Body of pancreas (tissue), 4 donors: ENCODE results near the gene KLF6. TPM values are rescaled to one million over a fixed set of nuclear protein-coding genes. Genes with fewer than 3 reads are reported as not detected.

Experiments
- ATAC-seq: fragments of 150-250 bp; one replicate; pipeline ENCODE4 v1.9.1; 2016
- DNase-seq, 4 donors: peaks; one replicate each; pipeline ENCODE4 v3.0.0-alpha.2; 2019
- H3K27ac ChIP-seq, 4 donors: fragments of 200-600 bp; sonication (generic); 1 replicate in 3 of 4; 2 replicates in 1 of 4; pipeline versions ENCODE4 v1.5.1 to v1.6.1; 2016 to 2019; ENCODE audit warnings: mild to moderate bottlenecking in 1 of 4, mixed read lengths in 1 of 4, moderate library complexity in 1 of 4
- H3K27me3 ChIP-seq, 2 donors: fragments of 200-600 bp; sonication (generic); one replicate each; pipeline ENCODE4 v1.6.0; 2016; ENCODE audit warnings: mild to moderate bottlenecking in 1 of 2
- H3K36me3 ChIP-seq, 2 donors: fragments of 200-600 bp; sonication (generic); replicated peaks in 1 of 2; 2 replicates each; pipeline ENCODE4 v1.5.1; 2016; ENCODE audit warnings: low read depth in 2 of 2; ENCODE audit not compliant: insufficient read depth in 1 of 2
- H3K4me1 ChIP-seq: fragments of 200-600 bp; sonication (generic); one replicate; pipeline ENCODE4 v1.6.0; 2016
- H3K4me3 ChIP-seq, 2 donors: fragments of 200-600 bp; sonication (generic); 1 replicate in 1 of 2; 2 replicates in 1 of 2; pipeline ENCODE4 v1.5.1; 2016 to 2019
- H3K9me3 ChIP-seq, 3 donors: fragments of 200-600 bp; sonication (generic); 1 replicate in 2 of 3; 2 replicates in 1 of 3; pipeline ENCODE4 v1.5.1; 2016
- CTCF ChIP-seq, 7 experiments: fragments of 450-650 bp in 4 of 7; fragments of 200-600 bp in 3 of 7; sonication (generic) in 3 of 7; IDR thresholded peaks; one replicate each; pipeline ENCODE4 v1.5.1; 2016 to 2019; ENCODE audit warnings: antibody characterized with exemption in 7 of 7
- POLR2A ChIP-seq, 3 donors: fragments of 450-650 bp; IDR thresholded peaks; one replicate each; pipeline ENCODE4 v1.6.1; 2016; ENCODE audit warnings: antibody characterized with exemption in 3 of 3, mild to moderate bottlenecking in 2 of 3
- WGBS, 2 donors: methylation state at CpG; one replicate each; pipeline ENCODE4 v1.1.5; 2017; 5-methylcytosine and 5-hydroxymethylcytosine counted together
- intact Hi-C: fragments of 100-400 bp; cut with DNase I; formaldehyde crosslinking; loops from one replicate; pipeline ENCODE4 v1.15.1; 2023
- total RNA-seq, 2 donors: library from RNA; depleted of rRNA; stranded (reverse); fragments of >200 nt; gene quantifications; one replicate each; pipeline ENCODE4 v1.1.0, GENCODE V29; 2016

KLF6 gene
- total RNA-seq, 2 donors from 2014 or later: 92.1 to 294 TPM

- no peak for ATAC-seq
- H3K27me3 ChIP-seq: no peaks in the 10 kb centered on the region
- no peak overlapping the region for H3K4me3 ChIP-seq
- no peaks in the 10 kb centered on the region for H3K9me3 ChIP-seq
- intact Hi-C loops: no loop called here
- peaks cover 4% of the 10 kb centered on the region for H3K4me1 ChIP-seq
- no peak overlapping the region for H3K27ac ChIP-seq
- 83 to 92% methylated on average over 4 of the region's 4 CpGs for WGBS, 2 donors
- DNase-seq: no peak
- no peaks in the 10 kb centered on the region for H3K36me3 ChIP-seq
- no peak for TF ChIP-seq POLR2A (IDR thresholded peaks at IDR 0.05)
- TF ChIP-seq CTCF (IDR thresholded peaks at IDR 0.05): no peak
Measured at GRCh38 chr10:3831608-3832007, 46.6 kb upstream of the KLF6 start.

- TF ChIP-seq CTCF (IDR thresholded peaks at IDR 0.05): no peak
- no peak for TF ChIP-seq POLR2A (IDR thresholded peaks at IDR 0.05)
- 64 to 76% methylated on average over 1 of the region's 1 CpG for WGBS, 2 donors
- H3K4me3 ChIP-seq: no peak overlapping the region
Measured at GRCh38 chr10:3830946-3831345, 45.9 kb upstream of the KLF6 start.

GRCh38 chr10:3829156-3830050 is 44.4 kb upstream of the KLF6 start:
- no peak for TF ChIP-seq CTCF (IDR thresholded peaks at IDR 0.05)
- TF ChIP-seq POLR2A (IDR thresholded peaks at IDR 0.05): no peak
- ATAC-seq (no peak), DNase-seq (no peak)
- intact Hi-C loops: no loop called here
- H3K27me3 ChIP-seq: no peaks in the 10 kb centered on the region
- no peak overlapping the region for H3K4me3 ChIP-seq
- peak overlapping the region in 2 of 4 donors; percentile 20 to 64 for H3K27ac ChIP-seq
- 79 to 82% methylated on average over 6 to 7 of the region's 7 CpGs for WGBS, 2 donors
- no peaks in the 10 kb centered on the region for H3K36me3 ChIP-seq
- peaks cover 8% of the 10 kb centered on the region for H3K4me1 ChIP-seq
- H3K9me3 ChIP-seq: no peaks in the 10 kb centered on the region

More at GRCh38 chr10:3830946-3831345, 45.9 kb upstream of the KLF6 start:
- no peak overlapping the region for H3K27ac ChIP-seq
- no peak for ATAC-seq
- no peaks in the 10 kb centered on the region for H3K27me3 ChIP-seq
- intact Hi-C loops: no loop called here
- no peak for DNase-seq
- no peaks in the 10 kb centered on the region for H3K9me3 ChIP-seq
- no peaks in the 10 kb centered on the region for H3K36me3 ChIP-seq
- peaks cover 4% of the 10 kb centered on the region for H3K4me1 ChIP-seq

- TF ChIP-seq CTCF (IDR thresholded peaks at IDR 0.05) (no peak), POLR2A (IDR thresholded peaks at IDR 0.05) (peak in 1 of 3 donors; percentile 14)
- 10 to 14% methylated on average over 14 of the region's 14 CpGs for WGBS, 2 donors
- ATAC-seq (peak; percentile 46), DNase-seq (peak in 2 of 4 donors; percentile 21 to 27)
- H3K27ac ChIP-seq: peak overlapping the region in 3 of 4 donors; percentile 9 to 64 (median 20)
- no peaks in the 10 kb centered on the region for H3K27me3 ChIP-seq
- no peaks in the 10 kb centered on the region for H3K9me3 ChIP-seq
- H3K4me1 ChIP-seq: peaks cover 8% of the 10 kb centered on the region
- H3K36me3 ChIP-seq: no peaks in the 10 kb centered on the region
- H3K4me3 ChIP-seq: no peak overlapping the region
- intact Hi-C loops: no loop called here
Measured at GRCh38 chr10:3828404-3829155, 43.6 kb upstream of the KLF6 start.
